ENCODE measurements around the gene CMTM7.

CMTM7 gene

DNA sequence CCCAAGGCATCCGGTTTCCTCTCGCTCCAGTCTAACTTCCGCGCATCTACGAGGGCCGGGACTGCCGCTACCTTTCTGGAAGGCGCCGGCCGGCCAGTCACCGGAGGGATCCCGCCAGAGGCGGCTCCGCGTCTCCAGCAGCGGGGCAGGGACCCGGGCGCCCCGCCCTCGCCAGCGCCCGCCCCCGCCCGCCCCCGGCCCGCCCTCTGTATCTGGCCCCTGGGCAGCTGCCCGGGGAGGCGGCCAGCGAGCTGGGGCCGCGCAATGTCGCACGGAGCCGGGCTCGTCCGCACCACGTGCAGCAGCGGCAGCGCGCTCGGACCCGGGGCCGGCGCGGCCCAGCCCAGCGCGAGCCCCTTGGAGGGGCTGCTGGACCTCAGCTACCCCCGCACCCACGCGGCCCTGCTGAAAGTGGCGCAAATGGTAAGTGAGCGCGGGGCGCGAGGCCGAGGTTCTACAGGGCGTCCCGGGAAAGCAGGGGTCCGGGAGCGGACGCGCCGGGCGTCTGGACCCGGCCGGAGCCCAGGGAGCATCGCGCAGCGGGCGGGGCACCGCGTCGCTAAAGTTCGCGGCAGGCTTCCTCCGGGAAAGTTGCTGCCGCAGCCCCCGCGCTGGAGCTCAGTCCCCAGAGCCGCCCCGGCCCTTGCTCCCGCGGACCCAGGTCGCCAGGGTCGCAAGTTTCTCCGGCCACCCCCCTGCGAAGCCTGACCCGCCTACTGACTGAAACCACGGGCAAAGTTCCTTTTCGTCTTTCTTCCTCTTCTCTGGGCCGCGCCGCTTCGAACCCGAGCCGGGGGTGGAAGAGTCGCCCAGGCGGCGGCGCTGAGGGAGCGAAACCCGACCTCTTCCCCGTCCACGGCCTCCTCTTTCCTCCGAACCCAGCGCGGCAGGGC lies at the start of gene CMTM7 (continued):
- TF ChIP-seq, protein P1, sequence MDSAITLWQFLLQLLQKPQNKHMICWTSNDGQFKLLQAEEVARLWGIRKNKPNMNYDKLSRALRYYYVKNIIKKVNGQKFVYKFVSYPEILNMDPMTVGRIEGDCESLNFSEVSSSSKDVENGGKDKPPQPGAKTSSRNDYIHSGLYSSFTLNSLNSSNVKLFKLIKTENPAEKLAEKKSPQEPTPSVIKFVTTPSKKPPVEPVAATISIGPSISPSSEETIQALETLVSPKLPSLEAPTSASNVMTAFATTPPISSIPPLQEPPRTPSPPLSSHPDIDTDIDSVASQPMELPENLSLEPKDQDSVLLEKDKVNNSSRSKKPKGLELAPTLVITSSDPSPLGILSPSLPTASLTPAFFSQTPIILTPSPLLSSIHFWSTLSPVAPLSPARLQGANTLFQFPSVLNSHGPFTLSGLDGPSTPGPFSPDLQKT (IDR thresholded peaks at IDR 0.05; ENCODE audit: borderline replicate concordance, low read depth, low read length): no peak
- TF ChIP-seq ZNF701 (tag by site-specific recombination; IDR thresholded peaks at IDR 0.05) (no peak), ZFP3 (tag by site-specific recombination; IDR thresholded peaks at IDR 0.05; ENCODE audit: low read depth) (no peak), ZNF274 (IDR thresholded peaks at IDR 0.05; ENCODE audit: low read length) (no peak), ZNF274 (tag by site-specific recombination; IDR thresholded peaks at IDR 0.05; ENCODE audit: borderline replicate concordance) (no peak), BCL11B (tag by site-specific recombination; IDR thresholded peaks at IDR 0.05; ENCODE audit: low read depth) (peak; percentile 45; the same call in 1 of the 2 replicates), ZNF416 (tag by site-specific recombination; IDR thresholded peaks at IDR 0.05) (no peak), RBAK (tag by site-specific recombination; IDR thresholded peaks at IDR 0.05) (no peak), ZNF76 (tag by site-specific recombination; IDR thresholded peaks at IDR 0.05; ENCODE audit: borderline replicate concordance, low read depth) (no peak), ZNF654 (tag by site-specific recombination; IDR thresholded peaks at IDR 0.05; ENCODE audit: low read depth) (no peak), ZNF211 (tag by site-specific recombination; IDR thresholded peaks at IDR 0.05; ENCODE audit: low read depth) (no peak), ZNF510 (tag by site-specific recombination; IDR thresholded peaks at IDR 0.05; ENCODE audit: insufficient replicate concordance) (no peak), ZFP37 (tag by site-specific recombination; IDR thresholded peaks at IDR 0.05) (0 out of 2 replicates have a peak, but pooled peaks have one; percentile 37), ZNF350 (tag by site-specific recombination; IDR thresholded peaks at IDR 0.05) (no peak), ZSCAN16 (tag by site-specific recombination; IDR thresholded peaks at IDR 0.05) (no peak), WT1 (tag by site-specific recombination; IDR thresholded peaks at IDR 0.05) (no peak), ZNF501 (tag by site-specific recombination; IDR thresholded peaks at IDR 0.05) (0 out of 2 replicates have a peak, but pooled peaks have one; percentile 53), EGR2 (tag by site-specific recombination; IDR thresholded peaks at IDR 0.05; ENCODE audit: low read depth) (peak; percentile 24; the same call in 1 of the 2 replicates), ZNF747 (tag by site-specific recombination; IDR thresholded peaks at IDR 0.05) (no peak), KLF8 (tag by site-specific recombination; IDR thresholded peaks at IDR 0.05) (peak; percentile 21; the same call in 1 of the 2 replicates), SP2 (tag by site-specific recombination; IDR thresholded peaks at IDR 0.05) (peak; percentile 64), GLIS2 (tag by site-specific recombination; IDR thresholded peaks at IDR 0.05) (0 out of 2 replicates have a peak, but pooled peaks have one; percentile 38), MZF1 (tag by site-specific recombination; IDR thresholded peaks at IDR 0.05; ENCODE audit: borderline replicate concordance) (no peak), ZNF707 (tag by site-specific recombination; IDR thresholded peaks at IDR 0.05) (no peak), ZNF776 (tag by site-specific recombination; IDR thresholded peaks at IDR 0.05; ENCODE audit: borderline replicate concordance) (no peak), ZNF335 (tag by site-specific recombination; conservative IDR thresholded peaks at IDR 0.05) (peak; percentile 35; the same call in 1 of the 2 replicates), ZFP41 (tag by site-specific recombination; IDR thresholded peaks at IDR 0.05; ENCODE audit: borderline replicate concordance) (no peak), ZFP69B (tag by site-specific recombination; IDR thresholded peaks at IDR 0.05) (0 out of 2 replicates have a peak, but pooled peaks have one; percentile 13), ZNF768 (tag by site-specific recombination; IDR thresholded peaks at IDR 0.05) (no peak)
- TF ChIP-seq, protein P2, sequence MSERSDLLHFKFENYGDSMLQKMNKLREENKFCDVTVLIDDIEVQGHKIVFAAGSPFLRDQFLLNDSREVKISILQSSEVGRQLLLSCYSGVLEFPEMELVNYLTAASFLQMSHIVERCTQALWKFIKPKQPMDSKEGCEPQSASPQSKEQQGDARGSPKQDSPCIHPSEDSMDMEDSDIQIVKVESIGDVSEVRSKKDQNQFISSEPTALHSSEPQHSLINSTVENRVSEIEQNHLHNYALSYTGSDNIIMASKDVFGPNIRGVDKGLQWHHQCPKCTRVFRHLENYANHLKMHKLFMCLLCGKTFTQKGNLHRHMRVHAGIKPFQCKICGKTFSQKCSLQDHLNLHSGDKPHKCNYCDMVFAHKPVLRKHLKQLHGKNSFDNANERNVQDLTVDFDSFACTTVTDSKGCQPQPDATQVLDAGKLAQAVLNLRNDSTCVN (tag by site-specific recombination; optimal IDR thresholded peaks at IDR 0.05): peak; percentile 92
- TF ChIP-seq, protein P3, sequence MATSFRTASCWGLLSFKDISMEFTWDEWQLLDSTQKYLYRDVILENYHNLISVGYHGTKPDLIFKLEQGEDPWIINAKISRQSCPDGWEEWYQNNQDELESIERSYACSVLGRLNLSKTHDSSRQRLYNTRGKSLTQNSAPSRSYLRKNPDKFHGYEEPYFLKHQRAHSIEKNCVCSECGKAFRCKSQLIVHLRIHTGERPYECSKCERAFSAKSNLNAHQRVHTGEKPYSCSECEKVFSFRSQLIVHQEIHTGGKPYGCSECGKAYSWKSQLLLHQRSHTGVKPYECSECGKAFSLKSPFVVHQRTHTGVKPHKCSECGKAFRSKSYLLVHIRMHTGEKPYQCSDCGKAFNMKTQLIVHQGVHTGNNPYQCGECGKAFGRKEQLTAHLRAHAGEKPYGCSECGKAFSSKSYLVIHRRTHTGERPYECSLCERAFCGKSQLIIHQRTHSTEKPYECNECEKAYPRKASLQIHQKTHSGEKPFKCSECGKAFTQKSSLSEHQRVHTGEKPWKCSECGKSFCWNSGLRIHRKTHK (tag by site-specific recombination; IDR thresholded peaks at IDR 0.05): no peak
- TF ChIP-seq, protein P4, sequence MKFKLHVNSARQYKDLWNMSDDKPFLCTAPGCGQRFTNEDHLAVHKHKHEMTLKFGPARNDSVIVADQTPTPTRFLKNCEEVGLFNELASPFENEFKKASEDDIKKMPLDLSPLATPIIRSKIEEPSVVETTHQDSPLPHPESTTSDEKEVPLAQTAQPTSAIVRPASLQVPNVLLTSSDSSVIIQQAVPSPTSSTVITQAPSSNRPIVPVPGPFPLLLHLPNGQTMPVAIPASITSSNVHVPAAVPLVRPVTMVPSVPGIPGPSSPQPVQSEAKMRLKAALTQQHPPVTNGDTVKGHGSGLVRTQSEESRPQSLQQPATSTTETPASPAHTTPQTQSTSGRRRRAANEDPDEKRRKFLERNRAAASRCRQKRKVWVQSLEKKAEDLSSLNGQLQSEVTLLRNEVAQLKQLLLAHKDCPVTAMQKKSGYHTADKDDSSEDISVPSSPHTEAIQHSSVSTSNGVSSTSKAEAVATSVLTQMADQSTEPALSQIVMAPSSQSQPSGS (tag by site-specific recombination; IDR thresholded peaks at IDR 0.05; ENCODE audit: low read depth): no peak
- TF ChIP-seq, protein P5, sequence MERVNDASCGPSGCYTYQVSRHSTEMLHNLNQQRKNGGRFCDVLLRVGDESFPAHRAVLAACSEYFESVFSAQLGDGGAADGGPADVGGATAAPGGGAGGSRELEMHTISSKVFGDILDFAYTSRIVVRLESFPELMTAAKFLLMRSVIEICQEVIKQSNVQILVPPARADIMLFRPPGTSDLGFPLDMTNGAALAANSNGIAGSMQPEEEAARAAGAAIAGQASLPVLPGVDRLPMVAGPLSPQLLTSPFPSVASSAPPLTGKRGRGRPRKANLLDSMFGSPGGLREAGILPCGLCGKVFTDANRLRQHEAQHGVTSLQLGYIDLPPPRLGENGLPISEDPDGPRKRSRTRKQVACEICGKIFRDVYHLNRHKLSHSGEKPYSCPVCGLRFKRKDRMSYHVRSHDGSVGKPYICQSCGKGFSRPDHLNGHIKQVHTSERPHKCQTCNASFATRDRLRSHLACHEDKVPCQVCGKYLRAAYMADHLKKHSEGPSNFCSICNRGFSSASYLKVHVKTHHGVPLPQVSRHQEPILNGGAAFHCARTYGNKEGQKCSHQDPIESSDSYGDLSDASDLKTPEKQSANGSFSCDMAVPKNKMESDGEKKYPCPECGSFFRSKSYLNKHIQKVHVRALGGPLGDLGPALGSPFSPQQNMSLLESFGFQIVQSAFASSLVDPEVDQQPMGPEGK (tag by site-specific recombination; IDR thresholded peaks at IDR 0.05): peak; percentile 50; the same call in 1 of the 2 replicates

Measured in HEK293 (cell line).